Activated CD4-positive, alpha-beta memory T cell treated with anti-CD3 and anti-CD28 coated beads for 36 hours (primary cell): ENCODE results near the gene ARG2. TPM values are rescaled to one million over a fixed set of nuclear protein-coding genes. Genes with fewer than 3 reads are reported as not detected.

Experiments
- CTCF ChIA-PET: fragments of 350-600 bp; sonication (Branson Sonifier 250); formaldehyde crosslinking; loops from one replicate; lab custom pipeline; 2021; ENCODE audit warnings: antibody characterized with exemption, inconsistent platforms; lab: Charles Lee
- POLR2A ChIA-PET: fragments of 350-600 bp; sonication (Branson Sonifier 250); formaldehyde crosslinking; loops from one replicate; lab custom pipeline; 2021; ENCODE audit warnings: antibody characterized with exemption; lab: Charles Lee
- DNase-seq: peaks from one replicate; pipeline ENCODE4 v3.0.0-alpha.2; 2020
- H3K27ac Mint-ChIP-seq: one replicate; pipeline ENCODE4 v1.8.0; 2021; ENCODE audit warnings: mixed read lengths
- H3K27me3 Mint-ChIP-seq: one replicate; pipeline ENCODE4 v1.8.0; 2021; ENCODE audit warnings: mixed read lengths
- H3K36me3 Mint-ChIP-seq: one replicate; pipeline ENCODE4 v1.8.0; 2021; ENCODE audit warnings: mixed read lengths
- H3K4me1 Mint-ChIP-seq: one replicate; pipeline ENCODE4 v1.8.0; 2021; ENCODE audit warnings: low read depth, mixed read lengths
- H3K4me3 Mint-ChIP-seq: one replicate; pipeline ENCODE4 v1.8.0; 2021; ENCODE audit warnings: mild to moderate bottlenecking, mixed read lengths
- H3K9me3 Mint-ChIP-seq: one replicate; pipeline ENCODE4 v1.8.0; 2021; ENCODE audit warnings: mixed read lengths
- intact Hi-C: fragments of 100-400 bp; cut with micrococcal nuclease; formaldehyde crosslinking; loops from one replicate; pipeline ENCODE4 v1.15.1; 2023
- total RNA-seq, 2 experiments: library from RNA; stranded (reverse); gene quantifications; one replicate each; pipeline ENCODE4 v1.2.3, GENCODE V29; 2021

ARG2 gene
- total RNA-seq, 2 experiments from 2014 or later, result 6.8 to 7.6 TPM

- Mint-ChIP-seq H3K4me3 (no peak overlapping the region), H3K27ac (no peak overlapping the region), H3K27me3 (no peaks in the 10 kb centered on the region), H3K36me3 (peaks cover under 1% of the 10 kb centered on the region), H3K9me3 (no peaks in the 10 kb centered on the region), H3K4me1 (peaks cover 48% of the 10 kb centered on the region)
- no peak for DNase-seq
- ChIA-PET POLR2A (no interaction called here), CTCF (interaction anchor here (1.2 to 8.0 kb wide), 8 partner anchors 9 to 239 kb away, joined by 3 to 92 read pairs (median 13); partner anchors contain the start of gene ARG2)
- intact Hi-C loops, result loop anchor here (2.0 to 5.0 kb wide), 3 partner anchors 23 to 69 kb away; partner anchors contain the start of gene RDH12
Measured at GRCh38 chr14:67665868-67666267, 46.1 kb downstream of the ARG2 start.

GRCh38 chr14:67666750-67667449 is 47.2 kb downstream of the ARG2 start:
- Mint-ChIP-seq H3K4me1 (peaks cover 56% of the 10 kb centered on the region), H3K4me3 (no peak overlapping the region), H3K9me3 (no peaks in the 10 kb centered on the region), H3K27ac (no peak overlapping the region), H3K36me3 (no peaks in the 10 kb centered on the region), H3K27me3 (no peaks in the 10 kb centered on the region)
- ChIA-PET POLR2A (no interaction called here), CTCF (interaction anchor here (0.6 to 8.0 kb wide), 21 partner anchors 10 to 1308 kb away, joined by 3 to 92 read pairs (median 5); partner anchors contain the start of genes ARG2, PIGH and RDH11)
- intact Hi-C loops, result loop anchor here (1.0 to 5.0 kb wide), 5 partner anchors 24 to 83 kb away; partner anchors contain the start of genes ARG2 and RDH12
- DNase-seq, result peak; percentile 20

- Mint-ChIP-seq H3K27me3 (no peaks in the 10 kb centered on the region), H3K9me3 (no peaks in the 10 kb centered on the region), H3K4me1 (peaks cover 67% of the 10 kb centered on the region), H3K27ac (no peak overlapping the region), H3K36me3 (no peaks in the 10 kb centered on the region), H3K4me3 (no peak overlapping the region)
- ChIA-PET POLR2A (interaction anchor here (0.7 kb wide), 1 partner anchor 36 kb away, joined by 3 read pairs; no protein-coding TSS in a partner anchor), CTCF (interaction anchor here (0.5 to 8.0 kb wide), 13 partner anchors 8 to 309 kb away, joined by 3 to 92 read pairs (median 6); partner anchors contain the start of genes ARG2, ATP6V1D, PIGH and RDH11)
- intact Hi-C loops, result loop anchor here (5.0 kb wide), 2 partner anchors 34 to 71 kb away; partner anchors contain the start of gene RDH12
- DNase-seq, result peak; percentile 25
Measured at GRCh38 chr14:67668559-67668958, 48.8 kb downstream of the ARG2 start.

GRCh38 chr14:67673451-67673850 is 53.7 kb downstream of the ARG2 start:
- intact Hi-C loops, result no loop called here
- Mint-ChIP-seq H3K4me3 (peak overlapping the region; percentile 86), H3K27ac (no peak overlapping the region), H3K36me3 (peaks cover 12% of the 10 kb centered on the region), H3K9me3 (no peaks in the 10 kb centered on the region), H3K4me1 (peaks cover 53% of the 10 kb centered on the region), H3K27me3 (no peaks in the 10 kb centered on the region)
- ChIA-PET CTCF (interaction anchor here (0.7 to 3.4 kb wide), 6 partner anchors 19 to 253 kb away, joined by 3 to 17 read pairs (median 4); partner anchors contain the start of genes ARG2 and PIGH), POLR2A (interaction anchor here (1.5 kb wide), 1 partner anchor 22 kb away, joined by 10 read pairs; the partner anchor contains the start of gene RDH11)
- no peak for DNase-seq

GRCh38 chr14:67674139-67674479 is 54.4 kb downstream of the ARG2 start:
- peak overlapping the region; percentile 66 for H3K27ac Mint-ChIP-seq
- peak; percentile 71 for DNase-seq
- ChIA-PET POLR2A (interaction anchor here (1.5 kb wide), 1 partner anchor 21 kb away, joined by 10 read pairs; the partner anchor contains the start of gene RDH11), CTCF (interaction anchor here (0.7 to 3.4 kb wide), 5 partner anchors 19 to 89 kb away, joined by 3 to 17 read pairs (median 3); partner anchors contain the start of genes ARG2 and PIGH)
- intact Hi-C loops, result loop anchor here (1.0 kb wide), 1 partner anchor 21 kb away; the partner anchor contains the start of gene RDH11
- H3K36me3 Mint-ChIP-seq, result peaks cover 12% of the 10 kb centered on the region
- no peaks in the 10 kb centered on the region for H3K9me3 Mint-ChIP-seq
- H3K27me3 Mint-ChIP-seq, result no peaks in the 10 kb centered on the region
- H3K4me1 Mint-ChIP-seq, result peaks cover 47% of the 10 kb centered on the region
- H3K4me3 Mint-ChIP-seq, result peak overlapping the region; percentile 86

- POLR2A ChIA-PET, result interaction anchor here (0.9 to 1.5 kb wide), 5 partner anchors 18 to 315 kb away, joined by 3 to 10 read pairs (median 5); partner anchors contain the start of genes ATP6V1D, EIF2S1 and RDH11
- Mint-ChIP-seq H3K9me3 (no peaks in the 10 kb centered on the region), H3K27ac (peak within 1 kb of the TSS; percentile 83), H3K4me3 (peak within 1 kb of the TSS; percentile 86), H3K36me3 (peaks cover 13% of the 10 kb centered on the region), H3K27me3 (no peaks in the 10 kb centered on the region), H3K4me1 (peaks cover 42% of the 10 kb centered on the region)
- intact Hi-C loops, result loop anchor here (1.0 kb wide), 1 partner anchor 21 kb away; the partner anchor contains the start of gene RDH11
- DNase-seq, result peak; percentile 79
- CTCF ChIA-PET, result interaction anchor here (0.7 to 3.4 kb wide), 7 partner anchors 19 to 1142 kb away, joined by 3 to 17 read pairs (median 3); partner anchors contain the start of genes ARG2 and PIGH
Measured at GRCh38 chr14:67674480-67675218, 54.9 kb downstream of the ARG2 start, which contains the start of gene VTI1B. Gene VTI1B, minus strand, starts transcription at chr14:67674632. Its CDS starts 143 bp downstream, at chr14:67674489.

GRCh38 chr14:67675219-67675582 is 55.5 kb downstream of the ARG2 start:
- Mint-ChIP-seq H3K4me1 (peaks cover 45% of the 10 kb centered on the region), H3K27ac (peak overlapping the region; percentile 83), H3K4me3 (peak overlapping the region; percentile 83), H3K9me3 (no peaks in the 10 kb centered on the region), H3K36me3 (peaks cover 16% of the 10 kb centered on the region), H3K27me3 (no peaks in the 10 kb centered on the region)
- intact Hi-C loops, result no loop called here
- CTCF ChIA-PET, result interaction anchor here (0.8 to 2.9 kb wide), 5 partner anchors 19 to 1141 kb away, joined by 3 to 17 read pairs (median 3); partner anchors contain the start of gene PIGH
- no peak for DNase-seq
- POLR2A ChIA-PET, result interaction anchor here (0.9 to 1.3 kb wide), 4 partner anchors 18 to 315 kb away, joined by 3 to 7 read pairs (median 4); partner anchors contain the start of genes ATP6V1D, EIF2S1 and RDH11

- peaks cover 38% of the 10 kb centered on the region for H3K36me3 Mint-ChIP-seq
- CTCF ChIA-PET, result interaction anchor here (0.6 to 1.9 kb wide), 2 partner anchors 12 to 71 kb away, joined by 3 to 5 read pairs; no protein-coding TSS in a partner anchor
- POLR2A ChIA-PET, result interaction anchor here (3.3 kb wide), 1 partner anchor 16 kb away, joined by 16 read pairs; the partner anchor contains the start of gene RDH11
- intact Hi-C loops, result no loop called here
- no peak for DNase-seq
- no peaks in the 10 kb centered on the region for H3K27me3 Mint-ChIP-seq
- H3K4me3 Mint-ChIP-seq, result no peak overlapping the region
- no peak overlapping the region for H3K27ac Mint-ChIP-seq
- H3K4me1 Mint-ChIP-seq, result peaks cover 33% of the 10 kb centered on the region
- H3K9me3 Mint-ChIP-seq, result no peaks in the 10 kb centered on the region
Measured at GRCh38 chr14:67679006-67679405, 59.3 kb downstream of the ARG2 start.

GRCh38 chr14:67680121-67680602 is 60.4 kb downstream of the ARG2 start:
- Mint-ChIP-seq H3K4me3 (no peak overlapping the region), H3K4me1 (peaks cover 42% of the 10 kb centered on the region), H3K9me3 (no peaks in the 10 kb centered on the region), H3K27ac (peak overlapping the region; percentile 64), H3K36me3 (peaks cover 46% of the 10 kb centered on the region), H3K27me3 (no peaks in the 10 kb centered on the region)
- peak; percentile 47 for DNase-seq
- intact Hi-C loops, result loop anchor here (1.0 to 5.0 kb wide), 2 partner anchors 15 to 318 kb away; partner anchors contain the start of genes EIF2S1 and RDH11
- CTCF ChIA-PET, result interaction anchor here (1.0 to 1.9 kb wide), 2 partner anchors 13 to 23 kb away, joined by 3 to 5 read pairs; no protein-coding TSS in a partner anchor
- POLR2A ChIA-PET, result interaction anchor here (0.5 to 3.3 kb wide), 2 partner anchors 12 to 15 kb away, joined by 3 to 16 read pairs; partner anchors contain the start of gene RDH11

GRCh38 chr14:67680941-67681340 is 61.2 kb downstream of the ARG2 start:
- H3K27me3 Mint-ChIP-seq, result no peaks in the 10 kb centered on the region
- H3K4me1 Mint-ChIP-seq, result peaks cover 37% of the 10 kb centered on the region
- no peak overlapping the region for H3K4me3 Mint-ChIP-seq
- no peak for DNase-seq
- no peaks in the 10 kb centered on the region for H3K9me3 Mint-ChIP-seq
- peaks cover 53% of the 10 kb centered on the region for H3K36me3 Mint-ChIP-seq
- ChIA-PET CTCF (interaction anchor here (1.4 to 1.9 kb wide), 2 partner anchors 14 to 22 kb away, joined by 3 to 5 read pairs; no protein-coding TSS in a partner anchor), POLR2A (interaction anchor here (3.3 kb wide), 1 partner anchor 14 kb away, joined by 16 read pairs; the partner anchor contains the start of gene RDH11)
- intact Hi-C loops, result loop anchor here (1.0 to 5.0 kb wide), 2 partner anchors 14 to 319 kb away; partner anchors contain the start of genes EIF2S1 and RDH11
- no peak overlapping the region for H3K27ac Mint-ChIP-seq
